HG03460 (cell line): ENCODE measurements around the gene SEPTIN7.
"Not testable (repeated sequence)": the region's sequence is repeated elsewhere in the genome, so short reads cannot be mapped to it uniquely, and the experiment has no call there.

Experiments
- ATAC-seq: cut with Tn5 transposase; IDR thresholded peaks from one replicate; pipeline ENCODE4 v1.9.1; 2021; ENCODE audit not compliant: unreplicated experiment

SEPTIN7 gene

GRCh38 chr7:35800718-35801391 lies at the start of gene SEPTIN7:
Gene SEPTIN7 (plus strand): TSS chr7:35801057. CDS start chr7:35801210, 153 bp downstream.
- peak; percentile 85 for ATAC-seq

- no peak for ATAC-seq
Measured at GRCh38 chr7:35752742-35753141, 48.1 kb upstream of the SEPTIN7 start.

- ATAC-seq, result no peak
Measured at GRCh38 chr7:35753761-35754603, 46.9 kb upstream of the SEPTIN7 start.

- no peak for ATAC-seq
Measured at GRCh38 chr7:35754741-35755140, 46.1 kb upstream of the SEPTIN7 start.

- ATAC-seq, result no peak
Measured at GRCh38 chr7:35755711-35756110, 45.1 kb upstream of the SEPTIN7 start.

GRCh38 chr7:35756453-35756852 lies 44.4 kb upstream of the SEPTIN7 start:
- not testable (repeated sequence) for ATAC-seq

GRCh38 chr7:35757574-35757973 lies 43.3 kb upstream of the SEPTIN7 start:
- ATAC-seq, result no peak

- no peak for ATAC-seq
Measured at GRCh38 chr7:35758421-35758820, 42.4 kb upstream of the SEPTIN7 start.

- ATAC-seq, result no peak
Measured at GRCh38 chr7:35760143-35760745, 40.6 kb upstream of the SEPTIN7 start.

- ATAC-seq, result no peak
Measured at GRCh38 chr7:35761871-35762677, 38.8 kb upstream of the SEPTIN7 start.

- ATAC-seq, result no peak
Measured at GRCh38 chr7:35762781-35763180, 38.1 kb upstream of the SEPTIN7 start.

- no peak for ATAC-seq
Measured at GRCh38 chr7:35768346-35768745, 32.5 kb upstream of the SEPTIN7 start.

GRCh38 chr7:35771776-35772175 lies 29.1 kb upstream of the SEPTIN7 start:
- ATAC-seq, result no peak

- no peak for ATAC-seq
Measured at GRCh38 chr7:35773994-35774393, 26.9 kb upstream of the SEPTIN7 start.

- no peak for ATAC-seq
Measured at GRCh38 chr7:35776686-35777085, 24.2 kb upstream of the SEPTIN7 start.

- ATAC-seq, result no peak
Measured at GRCh38 chr7:35777121-35777520, 23.7 kb upstream of the SEPTIN7 start.

GRCh38 chr7:35780070-35780469 lies 20.8 kb upstream of the SEPTIN7 start:
- no peak for ATAC-seq

GRCh38 chr7:35781200-35781701 lies 19.6 kb upstream of the SEPTIN7 start:
- ATAC-seq, result no peak

- no peak for ATAC-seq
Measured at GRCh38 chr7:35781767-35782515, 18.9 kb upstream of the SEPTIN7 start.

GRCh38 chr7:35784332-35784731 lies 16.5 kb upstream of the SEPTIN7 start:
- no peak for ATAC-seq
